Activated gamma-delta T cell treated with Interleukin-2 at 50 U/mL for 16 hours (primary cell): Measurements from ENCODE around the gene ZNF71.
A peak's percentile ranks its signal among the peaks of the same experiment; 100 is the strongest.

Experiments used
- DNase-seq: peaks from one replicate; pipeline ENCODE4 v3.0.0-alpha.2; 2020

The ZNF71 gene

DNA sequence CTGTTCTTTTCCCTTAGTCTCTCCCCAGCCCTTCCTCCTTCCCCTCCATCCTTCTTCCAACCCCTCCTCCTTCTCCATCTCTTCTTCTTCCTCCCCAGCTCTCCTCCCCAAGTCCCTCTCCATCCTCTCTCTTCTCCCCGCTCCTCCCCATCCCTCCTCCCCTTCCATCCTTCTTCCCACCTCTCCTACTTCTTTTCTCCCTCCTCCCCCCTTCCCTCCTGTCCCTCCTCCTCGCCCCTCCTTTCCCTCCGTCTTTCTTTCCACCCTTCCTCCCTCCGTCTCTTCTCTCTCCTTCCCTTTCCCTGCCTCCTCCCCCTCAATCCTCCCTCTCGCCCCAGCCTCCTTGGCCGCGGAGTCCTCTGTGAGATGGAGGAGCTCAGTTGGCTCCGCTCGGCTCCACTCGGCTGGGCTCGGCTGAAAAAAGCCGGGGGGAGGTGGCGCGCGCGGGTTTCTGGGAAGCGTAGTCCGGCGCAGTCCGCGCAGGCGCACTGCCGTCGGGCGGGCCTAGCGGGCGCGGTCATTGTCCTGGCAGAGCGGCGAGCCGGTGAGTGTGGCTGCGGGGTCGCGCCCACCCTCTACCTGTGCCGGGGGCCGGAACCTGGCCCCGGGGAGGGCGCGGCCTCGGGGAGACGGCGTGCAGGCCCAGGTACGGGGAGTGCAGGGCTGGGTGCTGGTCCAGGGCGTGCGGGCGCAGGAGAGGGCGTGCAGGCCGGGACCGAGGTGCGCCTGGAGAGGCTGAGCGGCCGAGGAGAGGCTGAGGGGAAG, at the start of gene ZNF71:
Gene ZNF71, plus strand, starts transcription at position 520 of the 765 bp plus-strand sequence. CDS start 6,257 bp downstream, outside the sequence.
- DNase-seq, result peak; percentile 84

- DNase-seq, result no peak
These were observed 47.6 kb upstream of the ZNF71 start for GRCh38 chr19:56547535-56547934.

GRCh38 chr19:56554272-56554869, 40.7 kb upstream of the ZNF71 start:
- DNase-seq, result no peak

GRCh38 chr19:56562766-56563165, 32.3 kb upstream of the ZNF71 start:
- DNase-seq, result no peak

DNA sequence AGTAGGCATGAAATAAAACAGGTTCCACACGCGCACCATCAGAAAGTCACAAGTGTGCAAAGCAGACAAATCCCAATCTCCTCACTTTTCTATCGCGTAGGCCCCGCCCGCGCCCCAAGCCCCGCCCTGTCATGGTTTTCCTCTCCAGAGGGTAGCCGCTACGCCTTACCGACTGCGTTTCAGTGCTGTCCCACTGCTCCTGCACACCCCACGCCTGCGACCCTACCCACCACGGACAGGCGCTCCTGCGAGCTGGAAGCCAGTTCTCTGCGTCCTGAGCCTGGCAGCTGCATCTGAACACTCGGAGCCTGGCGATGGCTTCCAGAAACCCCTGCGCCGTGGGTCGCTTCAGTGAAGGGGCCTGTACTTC, 28.2 kb upstream of the ZNF71 start:
- DNase-seq, result peak; percentile 17

DNA sequence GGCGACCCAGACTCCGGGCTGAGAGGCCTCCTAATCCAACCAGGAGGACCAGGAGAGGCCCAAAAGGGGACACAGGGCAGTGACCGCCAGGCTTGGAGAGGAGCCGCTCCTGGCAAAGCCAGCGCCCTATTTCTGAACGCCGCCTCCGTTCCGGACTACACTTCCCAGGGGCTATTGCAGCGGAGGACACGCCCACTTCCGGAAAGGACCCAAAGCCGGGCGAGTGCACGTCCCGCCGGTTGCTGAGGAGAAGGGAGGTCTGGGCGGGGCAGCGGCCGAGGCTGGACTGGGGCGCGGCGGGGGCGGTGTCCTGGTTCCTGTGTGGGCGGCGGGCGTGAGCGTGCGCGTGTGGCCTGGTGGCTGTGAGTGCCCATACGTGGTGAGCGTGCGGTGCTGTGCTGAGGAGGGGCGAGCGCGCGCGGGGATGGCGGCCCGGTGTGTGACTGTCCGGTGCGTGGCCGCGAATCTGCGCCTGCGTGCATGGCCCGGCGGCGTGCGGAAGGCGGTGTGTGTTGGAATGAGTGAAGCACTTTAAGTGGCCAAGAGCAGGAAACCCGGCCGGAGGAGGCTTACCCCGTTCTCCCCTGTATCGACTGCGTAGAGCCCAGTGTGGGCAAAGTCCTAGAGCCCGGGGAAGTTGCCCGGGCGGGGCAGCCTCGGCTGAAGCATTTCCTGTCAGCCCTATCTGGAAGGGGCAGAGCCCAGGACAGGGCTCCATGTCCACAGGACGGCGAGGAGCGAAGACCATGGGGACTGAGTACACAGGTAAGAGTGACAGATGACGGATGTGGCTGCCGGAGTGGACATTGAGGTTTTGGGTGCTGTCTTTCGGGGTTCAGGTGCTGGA, 27.6 kb upstream of the ZNF71 start, which contains the start of gene ZNF470:
Gene ZNF470, plus strand, starts transcription at position 195 of the 847 bp plus-strand sequence. CDS start 2,844 bp downstream, outside the sequence.
- peak; percentile 86 for DNase-seq

DNA sequence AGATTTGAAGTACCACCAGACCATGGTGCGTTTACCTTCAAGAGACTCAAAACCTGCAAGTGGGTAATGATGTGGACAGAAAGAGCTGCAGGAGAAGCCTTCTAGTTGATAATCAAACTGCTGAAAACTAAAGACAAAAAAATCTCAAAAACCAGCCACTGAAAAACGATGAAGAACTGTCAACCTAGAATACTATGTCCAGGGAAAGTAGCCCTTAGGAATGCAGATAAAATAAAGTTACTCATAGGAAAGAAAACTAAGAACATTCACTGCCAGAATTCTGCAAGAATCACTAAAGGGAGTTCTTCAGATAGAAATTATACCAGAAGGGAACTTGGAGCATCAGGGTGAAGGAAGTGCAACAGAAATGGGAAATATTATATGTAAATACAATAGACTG, 22.5 kb upstream of the ZNF71 start:
- no peak for DNase-seq

- DNase-seq, result no peak
These were observed 21.2 kb upstream of the ZNF71 start for GRCh38 chr19:56573914-56574313.

DNA sequence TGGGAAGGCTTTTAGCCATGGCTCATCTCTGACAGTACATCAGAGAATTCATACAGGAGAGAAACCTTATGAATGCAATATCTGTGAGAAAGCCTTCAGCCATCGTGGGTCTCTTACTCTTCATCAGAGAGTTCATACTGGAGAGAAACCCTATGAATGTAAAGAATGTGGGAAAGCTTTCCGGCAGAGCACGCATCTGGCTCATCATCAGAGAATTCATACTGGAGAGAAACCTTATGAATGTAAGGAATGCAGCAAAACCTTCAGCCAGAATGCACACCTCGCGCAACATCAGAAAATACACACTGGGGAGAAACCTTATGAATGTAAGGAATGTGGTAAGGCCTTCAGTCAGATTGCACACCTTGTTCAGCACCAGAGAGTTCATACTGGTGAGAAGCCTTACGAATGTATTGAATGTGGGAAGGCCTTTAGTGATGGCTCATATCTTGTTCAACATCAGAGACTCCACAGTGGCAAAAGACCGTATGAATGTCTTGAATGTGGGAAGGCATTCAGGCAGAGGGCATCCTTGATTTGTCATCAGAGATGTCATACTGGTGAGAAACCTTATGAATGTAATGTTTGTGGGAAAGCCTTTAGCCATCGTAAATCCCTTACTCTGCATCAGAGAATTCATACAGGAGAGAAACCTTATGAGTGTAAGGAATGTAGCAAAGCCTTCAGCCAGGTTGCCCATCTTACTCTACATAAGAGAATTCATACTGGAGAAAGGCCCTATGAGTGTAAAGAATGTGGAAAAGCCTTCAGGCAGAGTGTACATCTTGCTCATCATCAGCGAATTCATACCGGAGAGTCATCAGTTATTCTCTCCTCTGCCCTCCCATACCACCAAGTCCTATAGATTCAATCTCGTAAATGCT, 17.1 kb upstream of the ZNF71 start:
- DNase-seq, result no peak

DNA sequence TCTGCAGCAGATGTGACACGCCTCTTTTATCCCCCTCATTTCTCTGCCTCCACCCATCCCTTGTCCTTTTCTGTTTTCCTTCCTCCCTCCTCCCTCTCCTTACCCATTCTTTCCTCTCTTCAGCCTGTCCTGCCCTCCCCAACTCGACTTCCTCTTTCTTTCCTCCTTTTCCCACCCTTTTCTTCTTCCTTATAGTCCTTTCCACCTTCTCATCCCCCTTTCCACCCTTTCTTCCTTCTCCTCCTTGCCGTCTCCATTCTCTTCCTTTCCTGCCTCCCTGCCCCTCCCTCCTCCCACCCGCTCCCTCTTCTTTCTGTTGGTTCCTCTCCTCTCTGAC, 688 bp upstream of the ZNF71 start:
- DNase-seq, result no peak

GRCh38 chr19:56595548-56595899, 422 bp downstream of the ZNF71 start:
- DNase-seq, result no peak

GRCh38 chr19:56596676-56597075, 1.6 kb downstream of the ZNF71 start:
- DNase-seq, result no peak

GRCh38 chr19:56597696-56598095, 2.6 kb downstream of the ZNF71 start:
- DNase-seq, result no peak

DNA sequence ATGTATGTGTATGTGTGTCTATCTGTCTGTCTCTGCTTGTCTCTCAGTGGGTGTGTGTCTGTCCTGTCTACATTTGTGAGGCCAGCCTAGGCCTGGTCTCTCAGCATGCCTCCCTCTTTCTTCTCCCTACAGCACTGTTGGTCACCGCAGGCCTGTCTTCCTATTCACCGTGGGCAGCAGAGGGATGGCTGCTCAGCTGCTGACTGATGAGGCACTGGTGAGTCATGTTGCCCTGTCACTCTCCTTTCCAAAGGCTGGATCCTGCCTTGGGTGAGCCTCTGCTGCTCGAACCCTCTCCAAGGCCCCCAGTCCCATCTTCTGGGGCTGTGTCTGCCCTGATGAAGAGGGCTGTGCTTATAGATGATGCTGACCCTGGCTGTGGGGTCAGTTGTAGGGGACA, 6.3 kb downstream of the ZNF71 start:
- DNase-seq, result no peak

- no peak for DNase-seq
These were observed 8.7 kb downstream of the ZNF71 start for GRCh38 chr19:56603829-56604228.

- no peak for DNase-seq
These were observed 13.3 kb downstream of the ZNF71 start for GRCh38 chr19:56608274-56608964.

DNA sequence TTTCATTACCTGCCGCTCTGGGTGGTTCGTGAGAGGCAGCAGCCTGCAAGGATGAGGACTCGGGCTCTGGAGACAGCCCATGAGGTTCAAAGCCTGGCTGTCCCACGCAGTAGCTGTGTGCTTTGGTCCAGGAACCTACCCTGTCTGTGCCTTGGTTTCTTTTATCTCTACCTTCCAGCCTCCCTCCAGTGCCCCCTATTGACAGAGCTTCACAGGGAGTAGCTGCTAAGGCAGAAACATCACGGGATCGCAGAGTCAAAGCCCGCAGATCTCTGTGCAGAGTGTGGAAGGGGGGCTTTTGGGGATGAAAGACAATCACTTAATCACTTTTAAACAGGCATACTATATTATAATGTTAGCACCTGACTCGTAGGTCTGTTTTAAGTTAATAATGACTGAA, 16.2 kb downstream of the ZNF71 start:
- no peak for DNase-seq

DNA sequence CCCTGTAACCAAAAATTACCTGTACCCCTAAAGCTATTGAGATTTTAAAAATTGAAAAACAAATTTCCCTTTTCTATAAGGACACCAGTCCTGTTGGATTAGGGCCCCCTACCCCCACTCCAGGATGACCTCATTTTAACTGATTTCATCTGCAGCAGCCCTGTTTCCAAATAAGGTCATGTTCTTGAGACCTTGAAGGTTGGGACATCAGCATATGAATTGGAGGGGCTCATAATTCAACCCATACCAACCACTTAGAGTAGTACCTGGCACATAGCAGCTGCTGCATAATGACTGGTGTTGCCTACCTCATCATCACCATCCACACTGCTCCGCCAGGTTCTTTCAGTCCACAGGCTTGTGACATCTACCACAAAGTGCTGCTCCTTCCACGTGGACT, 17.6 kb downstream of the ZNF71 start:
- no peak for DNase-seq

DNA sequence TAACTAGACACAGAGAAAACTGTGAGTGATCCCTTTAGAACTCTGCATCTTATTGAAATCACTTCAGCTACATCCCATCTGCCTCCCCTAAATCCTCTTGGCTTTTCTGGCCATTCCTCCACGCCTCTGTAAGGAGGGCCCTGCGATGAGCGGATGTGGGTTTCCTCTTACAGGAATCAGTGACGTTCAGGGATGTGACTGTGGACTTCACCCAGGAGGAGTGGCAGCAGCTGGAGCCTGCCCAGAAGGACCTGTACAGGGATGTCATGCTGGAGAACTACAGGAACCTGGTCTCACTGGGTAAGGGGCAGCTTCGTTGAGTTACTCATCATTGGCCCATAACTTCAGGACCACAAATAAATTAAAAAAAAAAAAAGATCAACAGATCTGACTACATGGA, 18.5 kb downstream of the ZNF71 start:
- DNase-seq, result no peak

DNA sequence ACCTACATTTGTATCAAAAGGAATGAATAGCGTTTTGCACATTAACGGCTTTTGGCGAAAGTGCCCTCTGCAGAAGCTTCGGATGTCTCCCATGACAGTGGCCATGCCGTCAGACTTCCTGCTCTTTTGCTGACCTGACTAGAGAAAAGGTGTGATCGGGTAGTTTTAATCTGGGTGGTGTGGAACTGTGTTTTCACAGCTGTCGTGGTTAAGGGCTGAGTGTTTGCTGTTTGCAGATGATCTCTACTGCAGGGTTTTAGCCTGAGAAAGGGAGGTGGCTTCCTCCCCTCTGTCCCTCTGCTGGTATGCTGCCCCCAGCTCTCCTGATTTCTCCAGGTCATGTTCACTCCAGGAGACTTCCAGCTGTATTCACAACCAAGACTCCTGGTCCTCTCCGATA, 22.4 kb downstream of the ZNF71 start:
- DNase-seq, result no peak

DNA sequence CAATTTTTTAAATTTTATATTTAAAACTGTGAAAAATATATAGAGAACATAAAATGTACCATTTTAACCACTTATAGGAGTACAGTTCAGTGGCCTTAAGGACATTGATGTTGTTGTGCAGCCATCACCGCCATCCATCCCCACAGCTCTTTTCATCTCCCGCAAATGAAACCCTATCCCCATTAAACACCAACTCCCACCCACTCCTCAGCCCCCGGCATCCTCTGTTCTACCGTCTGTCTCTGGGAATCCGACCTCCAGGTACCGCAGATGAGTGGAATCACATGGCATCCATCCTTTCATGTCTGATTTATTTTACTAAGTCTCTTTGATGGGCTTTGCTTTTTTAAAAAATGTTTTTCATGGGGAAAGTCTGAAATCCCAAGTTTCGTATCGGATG, 24.0 kb downstream of the ZNF71 start:
- no peak for DNase-seq

- DNase-seq, result no peak
These were observed 27.3 kb downstream of the ZNF71 start for GRCh38 chr19:56622374-56622773.
